Loucy (cell line): ENCODE results near the gene MYPOP.
"Not testable (repeated sequence)": the region's sequence is repeated elsewhere in the genome, so short reads cannot be mapped to it uniquely, and the experiment has no call there.

Source experiments
- H2AFZ ChIP-seq: fragments of 200-600 bp; sonication (generic); 2 replicates; pipeline ENCODE4 v1.6.0; 2016; ENCODE audit warnings: antibody characterized with exemption, mild to moderate bottlenecking, low read length, moderate library complexity
- H3F3A ChIP-seq: fragments of 200-600 bp; 2 replicates; pipeline ENCODE4 v1.6.0; 2016; ENCODE audit warnings: antibody characterized with exemption, low read depth, mild to moderate bottlenecking
- H3K27me3 ChIP-seq: fragments of 200-600 bp; sonication (generic); 2 replicates; pipeline ENCODE4 v1.6.1; 2014; ENCODE audit warnings: low read length, mild to moderate bottlenecking; ENCODE audit not compliant: insufficient read depth, poor library complexity, severe bottlenecking
- H3K36me3 ChIP-seq: fragments of 200-600 bp; sonication (generic); 2 replicates; pipeline ENCODE4 v1.6.1; 2016; ENCODE audit warnings: low read length; ENCODE audit not compliant: insufficient read depth
- H3K4me1 ChIP-seq: fragments of 200-600 bp; sonication (generic); 2 replicates; pipeline ENCODE4 v1.5.1; 2014; ENCODE audit warnings: low read length, mild to moderate bottlenecking; ENCODE audit not compliant: insufficient read depth, poor library complexity, severe bottlenecking
- H3K4me2 ChIP-seq: fragments of 200-600 bp; sonication (generic); 2 replicates; pipeline ENCODE4 v1.6.0; 2014; ENCODE audit warnings: antibody characterized with exemption, low read length, low read depth, mild to moderate bottlenecking; ENCODE audit not compliant: poor library complexity, severe bottlenecking
- H3K4me3 ChIP-seq: fragments of 200-600 bp; sonication (generic); 2 replicates; pipeline ENCODE4 v1.5.1; 2014; ENCODE audit warnings: low read length, mild to moderate bottlenecking, mixed read lengths; ENCODE audit not compliant: poor library complexity, severe bottlenecking
- H3K79me2 ChIP-seq: fragments of 200-600 bp; sonication (generic); 2 replicates; pipeline ENCODE4 v1.6.1; 2014; ENCODE audit warnings: low read length; ENCODE audit not compliant: insufficient read depth
- H3K9ac ChIP-seq: fragments of 200-600 bp; sonication (generic); 2 replicates; pipeline ENCODE4 v1.6.0; 2014; ENCODE audit warnings: mild to moderate bottlenecking, low read depth, low read length, moderate library complexity; ENCODE audit not compliant: poor library complexity, severe bottlenecking
- H3K9me2 ChIP-seq: fragments of 200-600 bp; sonication (generic); replicated peaks from 2 replicates; pipeline ENCODE4 v1.6.1; 2016; ENCODE audit warnings: low read depth, low read length, mixed read lengths
- H3K9me3 ChIP-seq: fragments of 200-600 bp; sonication (generic); 2 replicates; pipeline ENCODE4 v1.6.1; 2014; ENCODE audit warnings: mild to moderate bottlenecking, antibody characterized with exemption, low read length, low read depth; ENCODE audit not compliant: insufficient read depth
- H4K20me1 ChIP-seq: fragments of 200-600 bp; sonication (generic); 2 replicates; pipeline ENCODE4 v1.6.0; 2014; ENCODE audit warnings: antibody characterized with exemption, low read length, mild to moderate bottlenecking; ENCODE audit not compliant: insufficient read depth, poor library complexity, severe bottlenecking
- CTCF ChIP-seq: fragments of 200-600 bp; sonication (generic); conservative IDR thresholded peaks from 2 replicates; pipeline ENCODE4 v1.5.1; 2014; ENCODE audit warnings: mild to moderate bottlenecking, antibody characterized with exemption, low read length
- EZH2phosphoT487 ChIP-seq: fragments of 200-600 bp; IDR thresholded peaks from 2 replicates; pipeline ENCODE4 v1.6.1; 2018; ENCODE audit warnings: antibody characterized with exemption, mild to moderate bottlenecking, moderate library complexity, borderline replicate concordance

The MYPOP gene

GRCh38 chr19:45897261-45897812, 5.1 kb downstream of the MYPOP start:
- Histone ChIP-seq H3F3A (no peaks in the 10 kb centered on the region), H3K4me2 (no peak overlapping the region), H3K4me3 (no peak overlapping the region), H3K4me1 (no peaks in the 10 kb centered on the region), H3K9me3 (no peaks in the 10 kb centered on the region), H3K9me2 (no peaks in the 10 kb centered on the region), H3K36me3 (no peaks in the 10 kb centered on the region; the same call in 1 of the 2 replicates), H3K27me3 (no peaks in the 10 kb centered on the region), H4K20me1 (peaks cover 4% of the 10 kb centered on the region), H3K79me2 (peaks cover 27% of the 10 kb centered on the region), H3K9ac (no peak overlapping the region), H2AFZ (no peak overlapping the region)
- TF ChIP-seq CTCF, result no peak
- no peak for TF ChIP-seq EZH2phosphoT487

- H3K36me3 ChIP-seq, H2AFZ ChIP-seq, H3F3A ChIP-seq, H3K4me2 ChIP-seq, H3K9me2 ChIP-seq, H3K4me3 ChIP-seq, H3K9me3 ChIP-seq, H3K9ac ChIP-seq, H3K27me3 ChIP-seq, H3K4me1 ChIP-seq, H4K20me1 ChIP-seq: not testable (repeated sequence)
- peaks cover 15% of the 10 kb centered on the region; the same call in 1 of the 2 replicates for H3K79me2 ChIP-seq
These were observed 6.3 kb downstream of the MYPOP start for GRCh38 chr19:45895983-45896599.

- Histone ChIP-seq H3K4me2 (no peak overlapping the region), H3K79me2 (peaks cover 10% of the 10 kb centered on the region; the same call in 1 of the 2 replicates), H3K9ac (no peak overlapping the region), H2AFZ (no peak overlapping the region), H3F3A (no peaks in the 10 kb centered on the region), H3K4me1 (no peaks in the 10 kb centered on the region), H3K4me3 (no peak overlapping the region), H3K9me2 (no peaks in the 10 kb centered on the region), H3K27me3 (no peaks in the 10 kb centered on the region), H3K9me3 (no peaks in the 10 kb centered on the region), H4K20me1 (peaks cover 4% of the 10 kb centered on the region), H3K36me3 (no peaks in the 10 kb centered on the region; the same call in 1 of the 2 replicates)
- no peak for TF ChIP-seq CTCF
- no peak for TF ChIP-seq EZH2phosphoT487
These were observed 6.9 kb downstream of the MYPOP start for GRCh38 chr19:45895519-45895972.

GRCh38 chr19:45890877-45891276, 11.5 kb downstream of the MYPOP start:
- H3K27me3 ChIP-seq, result no peaks in the 10 kb centered on the region
- no peaks in the 10 kb centered on the region for H3K79me2 ChIP-seq
- H4K20me1 ChIP-seq, result no peaks in the 10 kb centered on the region
- no peak for TF ChIP-seq CTCF
- no peak for TF ChIP-seq EZH2phosphoT487
- H3K4me1 ChIP-seq, result peaks cover 6% of the 10 kb centered on the region
- no peak overlapping the region for H3K4me2 ChIP-seq
- no peak overlapping the region for H3K4me3 ChIP-seq
- H3K9me3 ChIP-seq, result no peaks in the 10 kb centered on the region
- H3K9ac ChIP-seq, result no peak overlapping the region
- no peak overlapping the region for H2AFZ ChIP-seq
- H3K9me2 ChIP-seq, result no peaks in the 10 kb centered on the region
- no peaks in the 10 kb centered on the region for H3F3A ChIP-seq
- no peaks in the 10 kb centered on the region for H3K36me3 ChIP-seq
